Esophagus muscularis mucosa (tissue), 4 donors: Measurements from ENCODE around the gene CHDH.

Source experiments
- EP300 ChIP-seq: sonication (generic); formaldehyde crosslinking; IDR thresholded peaks from one replicate; pipeline ENCODE4 v1.6.1; 2017; ENCODE audit warnings: antibody characterized with exemption
- POLR2A ChIP-seq: fragments of 450-650 bp; IDR thresholded peaks from one replicate; pipeline ENCODE4 v1.6.1; 2017; ENCODE audit warnings: antibody characterized with exemption, moderate library complexity, mild to moderate bottlenecking, low read depth
- POLR2AphosphoS5 ChIP-seq, 2 donors: sonication (generic); formaldehyde crosslinking; IDR thresholded peaks; one replicate each; pipeline ENCODE4 v1.6.1; 2017; ENCODE audit warnings: antibody characterized with exemption in 2 of 2
- TF ChIP-seq, protein P1 (sequence below), 3 experiments: fragments of 200-600 bp in 2 of 3; fragments of 450-650 bp in 1 of 3; sonication (generic) in 2 of 3; IDR thresholded peaks; one replicate each; pipeline ENCODE4 v1.5.1; 2017 to 2019; ENCODE audit warnings: antibody characterized with exemption in 3 of 3, mild to moderate bottlenecking in 2 of 3, moderate library complexity in 1 of 3

DNA sequence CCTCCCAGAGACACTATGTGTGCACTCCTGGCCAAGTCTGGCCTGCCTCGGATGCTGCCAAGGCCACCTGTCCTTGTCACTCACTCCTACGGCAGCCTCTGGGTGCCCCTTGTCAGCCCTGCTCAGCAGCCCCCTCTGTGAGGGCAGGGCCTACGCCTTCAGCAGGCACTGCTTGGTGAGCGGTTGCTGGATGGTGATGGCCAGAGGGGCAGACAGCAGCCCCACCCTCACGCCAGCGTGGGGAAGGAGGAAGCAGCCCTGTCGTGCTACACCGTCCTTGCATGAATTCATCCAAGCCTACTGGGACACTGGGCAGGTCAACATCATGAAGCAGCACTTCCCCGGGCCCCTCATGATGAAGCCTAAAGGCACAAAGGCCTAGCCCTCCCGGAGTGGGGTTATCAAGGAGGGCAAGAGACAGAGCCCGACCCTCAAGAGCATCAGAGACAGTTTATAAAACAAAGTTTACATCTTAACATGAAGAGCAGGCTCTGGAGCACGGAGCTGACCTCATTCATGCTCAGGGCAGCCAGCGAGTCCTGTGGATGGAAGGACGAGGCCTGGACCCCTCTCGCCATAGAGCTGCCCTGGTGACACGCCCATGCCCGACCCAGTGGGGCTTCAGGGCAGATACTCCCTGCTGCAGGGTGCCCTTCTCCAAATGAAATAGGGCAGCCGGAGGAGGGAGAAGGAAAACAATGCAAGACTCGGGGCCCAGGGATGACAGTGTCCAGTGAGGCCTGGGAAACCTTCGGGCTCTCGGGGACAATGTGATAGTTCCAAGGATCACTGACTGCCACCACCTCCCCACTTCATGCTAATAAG, 25.3 kb downstream of the CHDH start:
- TF ChIP-seq, protein P1, sequence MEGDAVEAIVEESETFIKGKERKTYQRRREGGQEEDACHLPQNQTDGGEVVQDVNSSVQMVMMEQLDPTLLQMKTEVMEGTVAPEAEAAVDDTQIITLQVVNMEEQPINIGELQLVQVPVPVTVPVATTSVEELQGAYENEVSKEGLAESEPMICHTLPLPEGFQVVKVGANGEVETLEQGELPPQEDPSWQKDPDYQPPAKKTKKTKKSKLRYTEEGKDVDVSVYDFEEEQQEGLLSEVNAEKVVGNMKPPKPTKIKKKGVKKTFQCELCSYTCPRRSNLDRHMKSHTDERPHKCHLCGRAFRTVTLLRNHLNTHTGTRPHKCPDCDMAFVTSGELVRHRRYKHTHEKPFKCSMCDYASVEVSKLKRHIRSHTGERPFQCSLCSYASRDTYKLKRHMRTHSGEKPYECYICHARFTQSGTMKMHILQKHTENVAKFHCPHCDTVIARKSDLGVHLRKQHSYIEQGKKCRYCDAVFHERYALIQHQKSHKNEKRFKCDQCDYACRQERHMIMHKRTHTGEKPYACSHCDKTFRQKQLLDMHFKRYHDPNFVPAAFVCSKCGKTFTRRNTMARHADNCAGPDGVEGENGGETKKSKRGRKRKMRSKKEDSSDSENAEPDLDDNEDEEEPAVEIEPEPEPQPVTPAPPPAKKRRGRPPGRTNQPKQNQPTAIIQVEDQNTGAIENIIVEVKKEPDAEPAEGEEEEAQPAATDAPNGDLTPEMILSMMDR (IDR thresholded peaks at IDR 0.05) = no peak
- no peak for TF ChIP-seq EP300
- TF ChIP-seq POLR2A = no peak
- no peak for TF ChIP-seq POLR2AphosphoS5 (IDR thresholded peaks at IDR 0.05)
